KOPT-K1 (cell line): ENCODE results near the gene KCNK10.

Experiments
- H3K27ac ChIP-seq: fragments of 200-600 bp; sonication (generic); 2 replicates; pipeline ENCODE4 v1.5.1; 2016; ENCODE audit warnings: antibody characterized with exemption, mild to moderate bottlenecking, low read depth, low read length; ENCODE audit not compliant: poor library complexity, severe bottlenecking
- H3K36me3 ChIP-seq: fragments of 200-600 bp; sonication (generic); 2 replicates; pipeline ENCODE4 v1.5.1; 2017; ENCODE audit warnings: antibody characterized with exemption, mild to moderate bottlenecking, low read length, moderate library complexity; ENCODE audit not compliant: insufficient read depth
- H3K9me3 ChIP-seq: fragments of 200-600 bp; sonication (generic); 2 replicates; pipeline ENCODE4 v1.5.1; 2017; ENCODE audit warnings: antibody characterized with exemption, low read length, mild to moderate bottlenecking; ENCODE audit not compliant: insufficient read depth, poor library complexity, severe bottlenecking

The KCNK10 gene

DNA sequence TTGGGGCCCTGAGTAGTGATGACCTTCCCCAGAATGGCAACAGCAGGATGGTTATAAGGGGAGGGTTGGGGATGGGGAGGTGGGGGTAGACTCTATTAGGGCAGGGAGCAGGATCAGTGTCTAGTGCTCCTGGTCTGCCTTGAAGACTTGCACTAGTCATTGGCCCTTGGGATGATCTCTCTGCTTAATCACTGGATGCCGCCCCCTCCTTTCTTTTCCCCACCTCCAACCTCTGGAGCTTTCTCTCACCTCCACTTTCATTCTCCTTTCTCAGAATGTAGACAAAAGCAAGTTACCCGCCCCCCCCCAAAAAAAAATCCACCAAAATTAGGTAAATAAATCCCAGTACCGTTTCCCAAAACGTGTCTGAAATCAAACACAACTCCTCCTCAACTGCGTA is 2.8 kb upstream of the KCNK10 start:
- Histone ChIP-seq H3K36me3 (no peaks in the 10 kb centered on the region), H3K27ac (no peak overlapping the region), H3K9me3 (peaks cover 11% of the 10 kb centered on the region)

DNA sequence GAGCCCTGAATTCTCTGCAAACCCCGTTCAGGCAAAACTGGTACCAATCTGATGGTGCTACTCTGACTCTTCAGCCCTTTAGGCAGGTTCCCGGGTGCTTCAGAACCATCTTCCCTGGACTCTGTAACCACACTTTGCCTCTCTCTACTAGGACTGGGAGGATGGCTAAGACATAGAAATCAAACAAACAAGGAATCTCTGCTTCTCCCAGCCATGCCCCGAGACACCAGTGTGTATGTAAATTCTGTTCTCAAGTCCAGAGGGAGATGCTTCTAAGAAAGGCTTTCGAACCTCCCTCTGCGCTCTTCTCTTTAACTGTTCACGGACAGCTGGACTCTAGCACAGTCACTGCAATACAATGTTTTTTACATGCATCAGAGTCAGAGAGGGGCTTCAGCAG is 1.9 kb upstream of the KCNK10 start:
- Histone ChIP-seq H3K27ac (no peak overlapping the region), H3K9me3 (peaks cover 11% of the 10 kb centered on the region)

DNA sequence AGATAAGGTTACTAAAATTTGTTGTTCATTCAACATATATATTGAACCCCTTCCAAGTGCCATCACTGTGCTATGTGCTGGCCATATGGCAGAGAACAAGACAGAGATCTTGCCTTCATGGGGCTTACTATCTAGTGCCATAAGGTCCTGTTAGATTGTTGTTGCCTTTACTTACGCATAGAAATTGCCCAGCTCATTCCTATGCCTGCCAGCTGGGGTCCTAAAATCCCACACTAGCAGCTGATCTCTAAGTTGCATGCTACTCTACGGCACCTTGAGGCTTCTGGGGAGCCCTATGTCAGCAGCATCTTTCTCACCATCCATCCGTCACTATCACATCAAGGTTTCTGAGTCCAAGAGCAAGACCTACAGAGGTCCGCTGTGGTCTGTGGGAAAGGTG is 1.4 kb upstream of the KCNK10 start:
- no peaks in the 10 kb centered on the region for H3K36me3 ChIP-seq
- no peak overlapping the region for H3K27ac ChIP-seq
- H3K9me3 ChIP-seq = peaks cover 11% of the 10 kb centered on the region

More for the DNA sequence above, 1.9 kb upstream of the KCNK10 start:
- no peaks in the 10 kb centered on the region for H3K36me3 ChIP-seq

DNA sequence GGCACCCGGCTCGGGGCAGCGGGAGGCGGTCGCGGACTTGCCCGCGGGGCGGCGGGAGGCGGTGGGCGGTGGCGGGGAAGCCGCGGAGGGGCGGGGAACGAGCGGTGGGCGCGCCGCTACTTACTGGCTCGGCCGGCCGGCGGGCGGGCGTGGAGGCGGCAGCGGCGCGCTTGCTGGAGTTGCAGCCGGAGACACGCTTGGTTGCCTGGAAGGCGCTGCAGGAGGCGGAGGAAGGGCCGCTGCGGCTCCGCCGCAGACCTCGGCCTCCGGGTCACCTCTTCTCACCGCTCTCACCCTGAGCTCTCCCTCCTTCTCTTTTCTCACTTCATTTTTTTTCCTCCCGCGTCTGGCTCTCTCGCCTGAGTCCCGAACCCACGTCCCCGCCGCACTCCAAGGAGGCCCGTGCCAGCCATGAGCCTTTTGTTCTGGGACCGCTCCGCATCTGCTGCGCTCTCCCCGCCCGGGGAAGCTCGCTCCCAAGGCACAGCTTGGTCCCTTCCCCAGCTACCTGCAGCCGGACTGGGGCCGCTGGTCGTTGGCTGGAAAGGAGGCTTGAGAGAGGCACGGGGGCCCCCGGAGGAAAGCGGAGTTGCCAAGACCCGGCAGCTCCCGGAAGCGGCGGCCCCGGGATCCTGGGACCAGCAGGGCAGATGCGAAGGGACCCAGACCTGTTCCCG is 592 bp upstream of the KCNK10 start:
- H3K9me3 ChIP-seq = peaks cover 11% of the 10 kb centered on the region
- no peak overlapping the region for H3K27ac ChIP-seq
- H3K36me3 ChIP-seq = no peaks in the 10 kb centered on the region

DNA sequence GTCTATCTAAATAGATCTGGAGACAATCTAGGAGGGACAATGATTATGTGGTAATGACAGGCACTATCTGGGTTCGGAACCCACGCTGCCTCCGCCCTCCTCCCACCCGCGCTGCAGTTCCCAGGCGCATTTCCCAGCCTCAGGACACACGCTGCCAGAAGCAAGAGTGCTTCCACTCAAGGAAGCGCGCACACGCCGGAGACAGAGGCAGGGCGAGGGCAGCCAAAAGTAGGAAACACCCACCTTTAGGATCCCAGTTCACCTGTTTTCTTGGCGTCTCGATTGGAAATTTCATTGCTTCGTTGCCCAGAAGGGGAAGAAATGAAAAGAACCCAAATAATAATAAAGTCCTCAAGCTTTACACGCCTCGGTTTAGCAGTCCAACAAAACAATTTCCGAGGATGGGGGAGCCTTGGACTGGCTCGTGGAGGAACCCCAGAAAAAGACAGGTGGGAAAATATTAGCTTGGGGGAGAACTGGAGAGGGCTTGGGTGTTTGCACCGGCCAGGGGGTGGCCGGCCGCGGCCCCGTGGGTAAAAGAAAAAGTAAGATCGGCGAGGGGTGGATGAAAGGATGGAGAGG is 474 bp downstream of the KCNK10 start:
- no peak overlapping the region for H3K27ac ChIP-seq
- H3K9me3 ChIP-seq = peaks cover 11% of the 10 kb centered on the region
- no peaks in the 10 kb centered on the region for H3K36me3 ChIP-seq

DNA sequence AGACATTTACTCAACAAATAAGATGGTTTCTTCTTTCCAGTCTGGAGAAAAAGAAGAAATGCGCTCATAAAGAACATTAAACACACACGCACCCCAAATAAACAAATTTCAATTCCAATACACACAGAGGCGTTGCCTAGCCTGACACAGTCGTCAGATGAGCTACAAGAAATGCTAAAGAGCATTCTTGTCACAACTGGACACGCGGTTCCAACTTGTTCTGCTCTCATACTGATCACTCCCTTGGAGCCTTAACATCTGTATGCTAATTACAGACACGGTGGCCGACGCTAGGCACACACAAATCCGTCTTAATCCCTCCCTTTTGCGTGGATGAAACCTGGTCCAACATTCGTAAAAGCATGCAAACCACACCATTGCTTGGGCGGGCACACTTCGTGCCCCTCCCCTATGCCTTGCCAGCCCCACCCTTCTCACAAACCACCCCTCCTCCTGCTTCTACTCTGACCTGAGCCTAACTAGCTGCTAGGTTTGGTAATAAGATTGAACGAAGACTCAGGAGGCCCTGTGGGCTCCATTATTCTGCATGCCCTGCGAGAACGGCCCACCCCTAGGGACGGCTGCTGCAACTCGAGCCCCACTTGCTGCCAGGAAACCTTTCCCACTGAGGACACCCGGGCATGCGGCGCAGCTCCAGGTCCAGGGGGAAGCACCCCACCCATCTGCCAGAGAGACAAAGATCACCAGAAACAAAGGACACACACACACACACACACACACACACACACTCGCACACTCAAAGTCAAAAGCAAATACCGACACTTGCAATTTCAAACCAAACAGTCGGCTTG is 1.2 kb downstream of the KCNK10 start:
- H3K9me3 ChIP-seq = peaks cover 11% of the 10 kb centered on the region
- H3K36me3 ChIP-seq = no peaks in the 10 kb centered on the region
- H3K27ac ChIP-seq = no peak overlapping the region

DNA sequence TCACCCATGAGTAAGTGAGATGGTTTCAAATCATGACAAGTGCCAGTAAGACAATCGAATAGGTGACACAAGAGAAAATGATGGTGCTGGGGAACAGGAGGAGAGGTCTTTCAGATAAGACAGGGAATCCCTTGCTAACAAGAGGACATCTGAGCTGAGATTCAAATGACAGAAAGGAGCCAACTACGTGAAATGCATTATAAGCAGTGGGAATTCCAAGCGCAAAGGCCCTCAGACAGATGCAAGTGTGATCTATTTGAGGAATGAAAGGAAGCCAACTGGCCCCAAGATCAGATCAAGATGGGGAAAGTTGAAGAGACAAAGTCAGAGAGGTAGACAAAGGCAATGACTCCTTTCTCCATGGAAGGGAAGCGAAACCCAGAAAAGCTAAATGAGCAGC is 4.7 kb downstream of the KCNK10 start:
- Histone ChIP-seq H3K27ac (no peak overlapping the region), H3K36me3 (no peaks in the 10 kb centered on the region), H3K9me3 (no peaks in the 10 kb centered on the region)

DNA sequence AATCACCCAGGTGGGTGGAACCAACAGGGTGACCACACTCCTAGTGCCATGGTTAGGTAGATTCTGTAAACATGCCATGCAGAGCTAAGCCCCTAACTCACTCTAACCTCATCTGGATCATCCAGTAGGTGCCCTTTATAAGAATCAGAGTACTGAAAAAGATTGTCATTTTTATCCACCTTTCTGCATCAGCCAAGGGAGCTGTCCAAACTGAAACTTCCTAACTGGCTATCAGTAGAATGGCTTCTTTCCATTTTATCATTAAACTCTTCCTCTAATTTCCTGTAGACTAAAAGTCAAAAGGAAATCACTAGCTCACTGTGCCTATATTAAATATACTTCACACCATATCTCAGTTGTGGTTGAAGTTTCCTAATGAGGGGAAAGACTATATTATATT is 6.5 kb downstream of the KCNK10 start:
- H3K9me3 ChIP-seq = no peaks in the 10 kb centered on the region
- H3K27ac ChIP-seq = no peak overlapping the region
- H3K36me3 ChIP-seq = no peaks in the 10 kb centered on the region

DNA sequence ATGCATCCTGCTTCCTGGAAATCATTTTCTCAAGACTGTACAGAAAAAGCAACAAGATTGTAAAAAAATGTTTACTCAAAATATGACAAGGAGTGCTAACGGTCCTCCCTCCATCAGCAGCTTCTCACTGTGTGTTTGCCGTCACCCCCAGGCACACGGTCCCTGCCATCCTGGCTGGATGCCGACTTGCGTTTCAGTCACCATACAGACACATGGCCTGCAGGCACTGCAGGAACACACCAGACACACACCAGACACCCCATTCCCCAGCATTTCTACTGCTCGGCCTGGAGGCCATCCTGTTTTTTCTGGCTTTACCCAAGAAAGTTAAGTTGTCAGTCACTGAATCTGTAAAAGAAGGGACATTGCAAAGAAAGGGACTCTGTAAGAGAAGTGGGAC is 10.8 kb downstream of the KCNK10 start:
- no peaks in the 10 kb centered on the region for H3K9me3 ChIP-seq
- no peak overlapping the region for H3K27ac ChIP-seq
- H3K36me3 ChIP-seq = no peaks in the 10 kb centered on the region

DNA sequence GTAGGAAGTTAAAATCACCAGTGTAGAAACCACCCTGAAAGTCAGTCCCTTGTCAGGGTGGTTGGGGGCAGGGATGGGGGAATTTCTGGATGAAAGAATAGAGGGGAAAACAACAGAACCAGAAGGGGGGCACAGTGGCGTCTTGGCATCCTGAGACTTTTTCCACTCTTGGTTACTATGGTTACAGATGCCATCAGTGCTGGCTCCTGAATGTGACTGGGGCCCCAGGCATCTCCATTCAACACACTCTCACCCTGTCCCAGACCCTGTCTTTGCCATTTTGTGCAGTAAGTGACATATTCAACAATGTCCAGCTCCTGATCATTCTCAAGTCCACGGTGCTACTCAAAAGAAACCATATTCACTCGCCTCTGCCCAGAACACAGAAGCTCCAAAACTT is 11.3 kb downstream of the KCNK10 start:
- Histone ChIP-seq H3K9me3 (no peaks in the 10 kb centered on the region), H3K36me3 (no peaks in the 10 kb centered on the region), H3K27ac (no peak overlapping the region)

DNA sequence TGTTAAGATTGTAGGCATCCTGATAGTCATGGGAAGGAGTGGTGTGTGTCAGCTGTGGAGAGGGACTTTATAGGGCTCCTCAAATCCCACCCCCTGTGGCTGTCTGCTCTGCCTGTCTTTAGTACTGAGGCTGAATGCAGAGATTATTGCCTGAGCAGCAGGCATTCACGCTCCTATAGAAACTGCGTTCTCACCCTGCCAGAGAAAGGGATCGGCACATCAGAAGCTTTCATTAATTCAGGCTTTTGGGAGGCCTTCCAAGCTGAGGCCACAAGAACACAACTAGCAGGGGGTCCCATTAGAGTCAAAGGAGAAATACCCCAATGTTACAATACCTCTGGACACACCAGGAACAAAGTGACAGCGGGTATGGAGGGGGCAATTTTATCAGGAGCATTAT is 12.6 kb downstream of the KCNK10 start:
- Histone ChIP-seq H3K27ac (no peak overlapping the region), H3K9me3 (no peaks in the 10 kb centered on the region), H3K36me3 (no peaks in the 10 kb centered on the region)

DNA sequence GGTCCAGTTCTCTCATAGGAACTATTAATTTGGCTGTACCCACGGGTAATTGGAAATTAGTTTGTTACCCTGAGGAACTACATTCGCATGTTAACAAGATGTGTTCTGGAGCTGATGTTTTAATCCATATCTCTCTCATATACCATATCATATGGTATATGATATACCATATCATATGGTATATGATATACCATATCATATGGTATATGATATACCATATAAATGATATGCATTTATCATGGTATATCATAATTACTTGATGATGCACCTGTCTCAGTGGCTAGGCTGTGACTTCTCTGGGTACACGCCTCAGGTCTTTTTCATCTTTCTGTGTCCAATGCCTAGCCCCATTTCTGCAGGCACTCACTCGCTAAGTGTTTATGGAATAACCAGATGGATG is 13.0 kb downstream of the KCNK10 start:
- Histone ChIP-seq H3K27ac (no peak overlapping the region), H3K9me3 (no peaks in the 10 kb centered on the region), H3K36me3 (no peaks in the 10 kb centered on the region)

DNA sequence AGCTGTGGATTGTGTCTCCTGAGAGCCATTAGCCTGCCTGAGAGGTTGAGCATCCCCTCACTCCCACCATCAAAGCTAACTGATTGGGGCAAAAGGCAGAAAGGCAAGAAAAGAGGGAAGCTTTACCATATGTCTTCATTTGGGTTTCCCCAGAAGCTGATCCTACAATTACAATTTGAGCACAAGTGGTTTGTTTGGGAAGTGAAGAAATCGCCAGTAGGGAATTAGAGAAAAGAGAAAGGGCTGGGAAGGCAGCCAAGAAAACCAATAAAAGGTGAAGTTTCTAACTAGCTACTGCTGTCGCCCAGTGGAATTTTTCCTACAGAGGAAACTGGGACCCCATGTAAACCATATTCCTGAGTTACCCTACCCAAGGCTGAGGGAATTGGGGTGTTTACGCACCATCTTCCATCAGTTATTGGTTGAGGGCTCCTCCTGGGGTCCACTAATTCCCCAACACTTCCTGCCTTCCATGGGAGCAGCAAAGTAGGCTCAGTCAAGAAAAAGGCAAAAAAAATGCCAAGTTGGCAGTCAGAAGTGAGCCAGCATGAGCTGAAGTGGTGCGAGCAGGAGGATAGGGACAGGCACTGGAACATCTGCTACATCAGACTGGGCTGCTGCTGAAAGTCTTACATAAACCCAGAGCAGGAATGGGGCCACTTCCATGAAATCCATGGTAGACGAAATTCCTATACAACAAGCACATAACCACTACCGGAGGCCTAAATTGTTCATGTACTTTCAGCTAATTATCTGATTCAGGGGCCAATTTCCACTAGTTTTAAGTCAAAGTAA is 17.3 kb downstream of the KCNK10 start:
- H3K27ac ChIP-seq = no peak overlapping the region
- H3K36me3 ChIP-seq = no peaks in the 10 kb centered on the region

DNA sequence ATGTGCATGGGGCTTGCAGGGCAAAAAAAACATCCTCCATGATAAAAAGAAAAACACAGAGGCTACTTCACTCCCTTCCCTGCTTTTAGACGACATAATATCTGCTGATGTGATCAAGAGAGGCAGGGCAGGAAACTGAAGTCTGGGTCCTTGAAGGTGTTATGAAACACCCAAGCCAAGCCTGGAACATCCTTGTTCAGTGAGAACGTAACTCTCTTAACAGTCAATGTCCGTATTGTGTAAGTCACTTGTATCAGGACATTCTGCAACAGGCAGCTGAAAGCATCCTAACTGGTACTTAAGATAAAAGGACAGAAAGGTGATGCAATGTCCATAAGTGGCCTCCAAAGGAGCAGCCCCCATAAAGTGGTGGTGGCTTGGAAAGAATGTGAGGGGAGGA is 20.0 kb downstream of the KCNK10 start:
- no peak overlapping the region for H3K27ac ChIP-seq
- H3K9me3 ChIP-seq = no peaks in the 10 kb centered on the region
- no peaks in the 10 kb centered on the region for H3K36me3 ChIP-seq

More for the DNA sequence above, 17.3 kb downstream of the KCNK10 start:
- H3K9me3 ChIP-seq = no peaks in the 10 kb centered on the region

DNA sequence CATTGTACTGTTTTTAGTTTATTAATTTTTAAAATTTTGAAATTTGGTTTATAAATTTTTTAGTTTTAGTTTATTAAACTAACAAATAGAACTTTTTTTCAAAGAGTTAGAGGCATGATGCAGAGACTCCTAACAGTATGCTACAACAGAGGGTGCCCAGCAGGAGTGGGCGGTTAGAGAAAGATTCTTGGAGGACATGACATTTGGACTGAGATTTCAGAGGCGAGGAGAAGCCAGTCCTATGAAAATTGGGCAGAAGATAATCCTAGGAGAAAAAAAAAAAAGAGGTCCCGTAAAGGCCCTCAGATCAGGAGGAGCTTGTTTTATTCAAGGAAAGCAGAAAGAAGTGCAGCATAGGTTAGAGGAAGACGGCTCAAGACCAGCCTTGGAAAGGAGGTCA is 21.7 kb downstream of the KCNK10 start:
- no peak overlapping the region for H3K27ac ChIP-seq
- no peaks in the 10 kb centered on the region for H3K9me3 ChIP-seq
- H3K36me3 ChIP-seq = no peaks in the 10 kb centered on the region
